Activated CD4-positive, alpha-beta T cell treated with anti-CD3 and anti-CD28 coated beads, Interleukin-2, Interleukin-6, amounts not matched to agents 100 ng/mL and 50 ng/mL, durations not matched to agents 16 hours and 8 hours (primary cell): Measurements from ENCODE around the gene HPCAL1.
"Not testable (repeated sequence)": the region's sequence is repeated elsewhere in the genome, so short reads cannot be mapped to it uniquely, and the experiment has no call there.

Experiments used
- DNase-seq: peaks from one replicate; pipeline ENCODE4 v3.0.0-alpha.2; 2020

HPCAL1 gene

GRCh38 chr2:10448576-10449485 is 146.1 kb downstream of the HPCAL1 start:
- peak; percentile 97 for DNase-seq

GRCh38 chr2:10449486-10449831 is 146.8 kb downstream of the HPCAL1 start:
- no peak for DNase-seq

GRCh38 chr2:10449838-10450691 is 147.4 kb downstream of the HPCAL1 start:
- DNase-seq = no peak

- DNase-seq = no peak
These were observed 149.1 kb downstream of the HPCAL1 start for GRCh38 chr2:10451819-10452218.

- no peak for DNase-seq
These were observed 149.6 kb downstream of the HPCAL1 start for GRCh38 chr2:10452312-10452711.

- DNase-seq = no peak
These were observed 150.5 kb downstream of the HPCAL1 start for GRCh38 chr2:10452956-10453904.

GRCh38 chr2:10453905-10454298 is 151.2 kb downstream of the HPCAL1 start:
- no peak for DNase-seq

- no peak for DNase-seq
These were observed 151.8 kb downstream of the HPCAL1 start for GRCh38 chr2:10454505-10454904.

- not testable (repeated sequence) for DNase-seq
These were observed 154.5 kb downstream of the HPCAL1 start for GRCh38 chr2:10457195-10457594.

- DNase-seq = no peak
These were observed 155.3 kb downstream of the HPCAL1 start for GRCh38 chr2:10457846-10458598.

GRCh38 chr2:10460366-10460796 is 157.7 kb downstream of the HPCAL1 start:
- no peak for DNase-seq

- DNase-seq = no peak
These were observed 159.7 kb downstream of the HPCAL1 start for GRCh38 chr2:10462178-10463083.

GRCh38 chr2:10465910-10466309 is 163.2 kb downstream of the HPCAL1 start:
- DNase-seq = no peak

GRCh38 chr2:10466801-10467200 is 164.1 kb downstream of the HPCAL1 start:
- no peak for DNase-seq

GRCh38 chr2:10467401-10467800 is 164.7 kb downstream of the HPCAL1 start:
- DNase-seq = no peak

GRCh38 chr2:10469301-10469700 is 166.6 kb downstream of the HPCAL1 start:
- no peak for DNase-seq

- no peak for DNase-seq
These were observed 167.4 kb downstream of the HPCAL1 start for GRCh38 chr2:10469955-10470608.

GRCh38 chr2:10471046-10471571 is 168.4 kb downstream of the HPCAL1 start:
- no peak for DNase-seq

- DNase-seq = no peak
These were observed 169.3 kb downstream of the HPCAL1 start for GRCh38 chr2:10471955-10472354.
